T-helper 22 cell (primary cell): ENCODE results near the gene MIB1.
"Not testable (repeated sequence)": the region's sequence is repeated elsewhere in the genome, so short reads cannot be mapped to it uniquely, and the experiment has no call there.

Source experiments
- DNase-seq: peaks from one replicate; pipeline ENCODE4 v3.0.0-alpha.2; 2020; ENCODE audit warnings: low read depth

Gene MIB1

DNA sequence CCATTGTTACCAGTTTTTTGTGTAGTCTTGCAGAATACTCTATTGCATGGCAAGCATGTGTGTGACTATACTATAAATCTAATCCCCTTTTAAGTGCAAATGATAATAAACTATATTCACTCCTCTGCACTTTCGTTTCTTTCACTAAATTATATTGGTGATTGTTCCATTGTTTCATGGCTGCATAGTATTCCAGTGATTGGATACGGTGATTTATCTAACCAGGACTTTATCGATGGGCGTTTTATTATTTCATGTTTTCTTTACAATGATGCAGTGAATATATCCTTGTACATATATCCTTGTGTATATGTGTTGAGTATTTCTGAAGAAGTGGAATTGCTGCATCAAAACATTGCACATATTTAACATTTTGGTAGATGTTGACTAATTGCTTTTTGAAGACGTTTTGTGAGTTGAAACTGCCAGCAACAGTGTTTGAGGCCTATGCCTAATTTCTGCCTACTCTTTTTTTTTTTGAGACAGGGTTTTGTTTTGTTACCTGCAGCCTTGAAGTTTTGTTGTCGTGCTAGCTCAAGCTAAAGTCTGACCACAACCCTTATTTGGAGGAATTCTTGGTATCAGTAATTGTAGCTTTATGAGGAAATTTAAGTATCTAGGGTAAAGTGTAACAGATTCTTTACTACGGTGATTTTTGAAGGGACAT, 2.7 kb downstream of the MIB1 start:
- no peak for DNase-seq

DNA sequence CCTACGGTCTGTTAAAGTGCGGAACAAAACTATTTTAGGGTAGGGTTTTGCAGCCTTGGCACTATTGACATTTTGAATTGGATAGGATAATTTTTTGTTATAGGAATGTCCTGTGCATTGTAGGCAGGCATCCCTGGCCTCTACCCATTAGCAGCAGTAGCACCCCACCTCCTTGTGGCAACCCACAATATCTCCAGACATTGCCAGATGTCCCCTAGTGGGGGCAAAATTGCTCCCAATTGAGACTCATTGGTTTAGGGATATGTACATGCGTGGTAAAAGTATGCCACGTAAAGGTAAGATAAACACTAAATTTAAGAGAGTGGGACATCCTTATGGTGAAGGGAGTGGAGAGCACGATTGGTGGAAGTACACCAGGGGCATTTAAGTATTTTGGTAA, 4.6 kb downstream of the MIB1 start:
- DNase-seq: no peak

DNA sequence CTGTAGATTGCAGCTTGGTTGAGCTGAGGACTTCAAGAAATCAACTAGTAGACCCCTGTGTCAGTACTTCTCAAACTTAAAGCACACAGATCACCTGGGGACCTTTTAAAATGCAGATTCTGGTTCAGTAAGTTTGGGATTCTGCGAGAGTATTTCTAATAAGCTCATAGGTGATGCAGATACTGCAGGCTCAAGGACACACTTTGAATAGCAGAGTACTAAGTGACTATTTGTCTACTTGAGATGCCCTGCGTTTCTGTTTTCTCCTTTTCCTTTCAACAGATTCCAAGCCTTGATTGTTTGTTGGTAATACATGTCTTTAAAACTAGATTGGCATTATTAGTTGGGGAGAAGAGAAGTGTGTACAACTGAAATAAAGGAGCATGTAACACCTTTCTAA, 6.7 kb downstream of the MIB1 start:
- no peak for DNase-seq

DNA sequence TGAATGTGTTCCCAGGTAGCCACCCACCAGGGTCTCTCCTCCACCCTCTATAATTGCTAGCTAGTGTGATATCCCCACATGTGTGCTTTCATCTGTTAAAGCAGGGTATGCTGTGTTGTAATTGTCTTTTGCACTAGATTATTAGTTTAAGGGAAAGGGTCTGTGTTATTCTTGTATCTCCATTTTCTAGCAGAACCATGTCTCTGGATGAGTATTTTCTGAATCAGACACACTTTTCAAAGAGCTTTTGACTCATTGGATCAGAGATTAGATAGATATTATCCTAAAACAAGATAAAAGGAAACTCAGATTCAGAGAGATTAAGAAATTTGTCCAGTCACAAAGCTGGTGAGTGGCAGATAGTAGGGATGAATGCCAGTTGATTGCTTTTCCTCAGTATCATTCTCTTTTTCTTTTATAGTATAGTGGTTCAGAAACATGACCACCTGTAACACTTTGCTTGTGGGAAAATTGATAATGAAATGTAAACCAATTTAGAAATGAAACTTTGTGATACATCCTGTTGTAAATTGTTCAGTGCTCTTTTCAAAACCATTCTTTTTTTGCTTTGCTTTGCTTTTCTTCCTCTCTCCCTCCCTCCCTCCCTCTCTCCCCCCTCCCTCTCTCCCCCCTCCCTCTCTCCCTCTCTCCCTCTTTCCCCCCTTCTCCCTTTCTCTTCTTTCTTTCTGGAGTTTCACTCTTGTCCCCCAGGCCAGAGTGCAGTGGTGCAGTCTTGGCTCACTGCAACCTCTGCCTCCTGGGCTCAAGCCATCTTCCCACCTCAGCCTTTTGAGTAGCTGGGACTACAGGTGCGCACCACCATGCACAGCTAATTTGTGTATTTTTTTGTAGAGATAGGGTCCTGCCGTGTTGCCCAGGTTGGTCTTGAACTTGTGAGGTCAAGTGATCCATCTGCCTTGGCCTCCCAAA, 7.4 kb downstream of the MIB1 start:
- no peak for DNase-seq

DNA sequence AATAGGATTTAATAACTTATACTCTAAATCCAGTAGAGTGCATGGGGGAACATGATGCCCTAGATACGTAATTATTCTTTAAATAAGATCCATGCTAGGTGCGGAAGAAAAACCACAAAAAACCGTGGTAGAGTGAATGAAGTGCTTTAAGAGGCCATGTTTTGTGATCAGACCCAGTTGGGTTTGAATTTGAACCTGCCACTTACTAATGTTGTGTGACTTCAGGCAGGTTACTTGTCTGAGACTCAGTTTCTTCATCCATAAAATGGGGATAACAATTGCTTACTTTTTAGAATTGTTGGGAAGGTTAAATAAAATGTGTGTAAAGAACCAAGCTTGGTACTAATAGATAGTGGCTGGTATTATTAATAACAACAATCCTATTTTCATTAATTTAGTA, 17.2 kb downstream of the MIB1 start:
- DNase-seq: no peak

DNA sequence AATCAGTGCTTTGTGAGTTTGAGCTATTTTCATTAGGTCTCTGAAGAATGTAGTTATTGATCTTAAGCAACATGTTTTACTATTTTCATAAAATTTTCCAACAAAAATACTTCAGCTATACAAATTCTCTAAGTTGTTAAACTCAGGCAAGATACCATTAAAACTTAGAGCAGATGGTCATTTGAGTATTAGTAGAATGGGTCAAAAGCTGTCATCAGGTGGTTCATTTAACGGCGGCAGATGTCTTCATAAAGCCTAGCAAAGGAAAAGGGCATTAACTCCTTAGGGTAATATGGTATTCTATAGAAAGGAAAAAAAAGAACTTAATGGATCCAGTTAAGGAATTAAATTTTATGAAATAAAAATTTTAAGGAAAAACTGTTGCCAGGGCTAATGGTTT, 19.2 kb downstream of the MIB1 start:
- DNase-seq: no peak

DNA sequence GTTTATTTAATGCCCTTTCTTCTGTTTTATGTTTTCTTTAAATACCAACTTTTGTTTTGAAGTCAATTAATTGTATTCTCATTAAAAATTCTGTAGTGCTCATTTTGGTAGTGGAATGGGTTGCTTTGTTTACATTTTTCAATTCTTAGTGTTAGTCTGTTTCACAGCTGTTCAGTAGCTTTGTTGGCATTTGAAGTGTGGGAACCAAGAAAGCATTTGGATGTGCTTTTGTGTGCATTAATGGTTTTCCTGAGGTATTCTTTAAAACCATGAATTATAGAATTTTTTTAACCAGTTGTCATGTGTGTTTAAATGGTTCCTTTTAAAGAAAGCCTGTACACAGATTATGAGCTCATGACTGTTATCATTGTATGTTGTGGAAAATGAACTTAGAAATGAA, 19.7 kb downstream of the MIB1 start:
- DNase-seq: no peak

DNA sequence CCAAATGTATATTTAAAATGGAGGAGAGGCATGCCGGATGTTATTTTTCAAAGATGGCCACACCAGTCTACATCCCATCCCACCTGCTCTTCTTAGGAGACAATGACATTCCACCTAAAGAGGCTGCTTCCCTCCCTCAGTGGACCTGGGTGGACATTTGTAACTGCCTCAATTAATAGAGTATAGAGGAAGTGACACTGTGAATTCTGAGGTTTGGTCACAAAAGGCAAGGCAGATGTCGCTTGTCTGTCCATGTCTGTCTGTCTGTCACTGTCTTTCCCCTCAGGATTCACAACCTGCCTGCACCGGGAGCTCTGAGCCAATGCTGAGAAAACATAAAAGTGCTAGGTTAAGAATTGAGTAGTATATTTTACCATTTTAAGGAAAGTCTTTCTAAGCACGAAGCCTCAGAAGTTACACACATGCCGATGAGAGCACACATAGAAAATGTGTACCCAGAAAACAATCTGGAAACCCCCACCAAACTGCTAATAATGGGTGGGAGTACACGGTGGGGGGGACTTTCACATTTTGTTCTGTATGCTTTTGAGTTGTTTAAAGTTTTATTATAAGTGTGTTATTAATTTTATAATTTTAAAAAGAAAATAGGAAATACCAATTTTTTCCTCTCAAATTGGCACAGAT, 21.0 kb downstream of the MIB1 start:
- no peak for DNase-seq

DNA sequence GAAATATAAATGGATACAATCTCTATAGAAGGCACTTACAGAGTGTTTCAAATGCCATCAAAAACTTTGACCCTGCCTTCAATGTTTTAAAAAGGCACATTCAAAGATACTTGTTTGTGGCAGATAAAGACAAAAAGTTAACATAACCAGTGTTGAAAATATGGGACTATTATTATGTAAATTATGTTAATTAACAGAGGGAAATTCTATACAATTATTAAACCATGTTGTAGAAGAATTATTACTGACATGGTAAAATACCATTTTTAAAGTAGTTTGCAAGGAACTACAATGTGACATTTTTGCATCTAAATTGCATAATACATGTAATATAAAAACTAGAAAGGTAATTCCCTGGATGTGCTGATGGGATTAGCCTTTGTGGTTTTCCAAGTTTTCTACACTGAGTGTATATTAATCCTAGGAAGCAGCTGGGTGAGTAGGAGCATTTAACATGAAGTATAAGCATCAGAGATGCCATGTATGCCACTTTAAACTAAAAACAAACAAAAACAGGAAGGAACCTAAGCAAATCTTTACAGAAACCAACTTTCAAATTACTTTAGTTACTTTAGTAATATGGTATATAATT, 21.7 kb downstream of the MIB1 start:
- no peak for DNase-seq

DNA sequence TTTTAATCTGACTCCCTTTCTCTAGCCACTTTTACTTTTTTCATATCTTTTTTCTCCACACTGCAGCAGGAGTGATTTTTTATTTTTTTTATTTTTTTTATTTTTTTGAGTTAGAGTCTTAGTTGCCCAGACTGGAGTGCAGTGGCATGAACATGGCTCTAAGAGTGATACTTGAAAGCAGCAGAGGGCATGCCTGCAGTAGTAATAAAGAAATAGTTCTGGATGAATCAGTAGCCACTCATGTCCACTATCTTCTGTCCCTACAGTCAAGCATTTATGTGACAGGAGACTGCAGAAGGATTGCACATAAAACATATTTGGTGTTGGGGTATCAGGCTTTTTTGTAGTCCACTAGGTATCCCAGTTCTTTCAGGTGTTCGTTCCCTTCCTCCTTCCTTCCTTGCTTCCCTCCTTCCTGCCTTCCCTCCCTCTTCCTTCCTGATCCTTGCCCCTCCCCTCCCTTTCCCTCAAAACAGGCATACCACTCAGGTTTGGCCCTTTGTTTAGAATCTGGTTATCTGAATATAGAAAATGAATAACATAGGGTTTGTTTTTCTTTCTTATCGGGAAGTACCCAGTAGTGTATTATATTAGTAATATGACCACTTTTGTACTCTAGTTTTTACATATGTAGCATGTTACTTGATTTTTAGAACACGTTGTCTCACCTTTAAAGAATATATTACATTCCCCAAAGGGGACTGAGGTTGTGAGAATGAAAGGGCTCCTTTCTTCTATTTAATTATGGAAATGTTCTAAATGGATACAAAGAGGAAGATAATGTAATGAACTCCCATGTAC, 23.5 kb downstream of the MIB1 start:
- DNase-seq: no peak

DNA sequence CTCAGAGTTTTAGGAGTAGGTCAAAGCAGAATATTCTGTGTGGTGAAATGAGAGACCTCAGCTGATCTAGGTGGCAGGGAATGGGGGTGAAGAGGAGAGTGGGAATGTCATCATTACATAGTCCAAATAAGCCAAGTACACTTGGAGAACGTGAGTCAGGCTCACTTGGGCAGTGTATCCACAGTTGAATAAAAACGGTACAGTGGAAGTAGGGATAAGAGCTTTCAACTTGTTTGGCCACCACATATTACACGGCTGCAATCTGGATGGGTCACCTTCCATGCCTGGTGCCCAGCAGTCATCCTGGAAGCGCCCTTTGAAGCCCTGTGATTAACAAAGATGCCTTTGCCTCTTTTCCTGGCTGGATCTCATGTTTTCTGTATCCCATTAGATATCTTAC, 28.6 kb downstream of the MIB1 start:
- no peak for DNase-seq

DNA sequence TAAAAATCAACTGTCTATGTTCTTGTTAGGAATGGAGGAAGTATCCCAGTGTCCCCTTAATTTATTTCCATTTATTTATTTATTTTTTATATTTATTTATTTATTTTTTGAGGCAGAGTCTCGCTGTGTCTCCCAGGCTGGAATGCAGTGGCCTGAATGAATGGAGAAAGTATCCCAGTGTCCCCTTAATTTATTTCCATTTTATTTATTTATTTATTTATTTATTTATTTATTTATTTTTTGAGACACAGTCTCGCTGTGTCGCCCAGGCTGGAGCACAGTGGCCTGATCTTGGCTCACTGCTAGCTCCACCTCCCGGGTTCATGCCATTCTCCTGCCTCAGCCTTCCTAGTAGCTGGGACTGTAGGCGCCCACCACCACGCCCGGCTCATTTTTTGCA, 34.1 kb downstream of the MIB1 start:
- no peak for DNase-seq

DNA sequence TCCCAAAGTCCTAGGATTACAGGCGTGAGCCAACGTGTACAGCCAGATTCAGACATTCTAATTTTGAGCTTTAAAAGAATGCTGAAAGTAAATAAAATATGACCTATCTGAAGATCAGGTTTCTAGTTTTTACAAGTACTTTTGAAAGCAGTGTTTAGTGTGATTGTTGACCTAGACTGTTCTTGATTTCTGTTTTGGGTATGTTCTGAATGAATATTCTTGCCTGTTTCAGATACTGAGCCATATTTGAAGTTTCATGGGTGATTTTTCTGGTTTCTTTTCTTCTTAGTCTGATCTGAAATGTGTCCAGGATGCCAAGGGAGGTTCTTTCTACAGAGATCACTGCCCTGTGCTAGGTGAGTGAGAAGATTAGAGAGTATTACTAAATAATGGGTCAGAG, 37.2 kb downstream of the MIB1 start:
- DNase-seq: no peak

DNA sequence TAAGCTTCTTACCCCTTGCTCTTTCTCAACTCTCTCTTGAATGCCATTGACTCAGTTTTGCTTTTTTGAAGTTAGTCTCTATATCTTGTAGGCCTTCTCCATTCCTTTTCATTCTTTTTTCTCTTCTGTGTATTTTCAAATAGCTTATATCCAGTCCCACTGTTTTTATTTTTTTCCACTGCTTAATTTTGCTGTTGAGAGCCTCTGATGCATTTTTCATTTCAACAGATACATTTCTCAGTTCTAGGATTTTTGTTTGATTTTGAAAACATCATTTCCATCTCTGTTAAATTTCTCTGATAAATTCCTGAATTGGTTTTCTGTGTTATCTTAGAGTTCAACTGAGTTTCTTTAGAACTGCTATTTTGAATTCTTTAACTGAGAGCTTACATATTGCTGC, 45.9 kb downstream of the MIB1 start:
- no peak for DNase-seq

DNA sequence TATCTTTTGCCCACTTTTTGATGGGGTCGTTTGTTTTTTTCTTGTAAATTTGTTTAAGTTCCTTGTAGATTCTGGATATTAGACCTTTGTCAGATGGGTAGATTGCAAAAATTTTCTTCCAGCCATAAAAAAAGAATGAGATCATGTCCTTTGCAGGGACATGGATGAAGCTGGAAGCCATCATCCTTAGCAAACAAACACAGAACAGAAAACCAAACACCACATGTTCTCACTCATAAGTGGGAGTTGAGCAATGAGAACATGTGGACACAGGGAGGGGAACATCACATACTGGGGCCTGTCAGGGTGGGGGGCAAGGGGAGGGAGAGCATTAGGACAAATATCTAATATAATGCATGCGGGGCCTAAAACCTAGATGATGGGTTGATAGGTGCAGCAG, 55.5 kb downstream of the MIB1 start:
- not testable (repeated sequence) for DNase-seq

DNA sequence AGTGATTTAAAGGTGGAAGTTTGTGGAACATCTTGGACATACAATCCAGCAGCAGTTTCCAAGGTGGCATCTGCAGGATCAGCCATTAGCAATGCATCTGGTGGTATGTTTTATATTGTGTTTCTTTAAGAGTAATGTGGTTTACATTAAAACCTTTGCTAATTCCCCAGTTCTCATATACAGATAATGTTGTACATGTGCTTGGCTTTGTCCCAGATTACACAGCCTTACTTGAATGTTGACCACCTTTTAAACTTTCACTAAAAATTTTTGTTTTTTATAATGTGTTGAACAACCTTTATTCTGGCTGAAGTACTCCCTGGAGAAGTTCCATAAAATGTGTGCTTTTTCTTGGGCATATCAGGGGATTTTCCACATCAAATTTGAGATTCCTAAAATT, 57.5 kb downstream of the MIB1 start:
- DNase-seq: no peak

DNA sequence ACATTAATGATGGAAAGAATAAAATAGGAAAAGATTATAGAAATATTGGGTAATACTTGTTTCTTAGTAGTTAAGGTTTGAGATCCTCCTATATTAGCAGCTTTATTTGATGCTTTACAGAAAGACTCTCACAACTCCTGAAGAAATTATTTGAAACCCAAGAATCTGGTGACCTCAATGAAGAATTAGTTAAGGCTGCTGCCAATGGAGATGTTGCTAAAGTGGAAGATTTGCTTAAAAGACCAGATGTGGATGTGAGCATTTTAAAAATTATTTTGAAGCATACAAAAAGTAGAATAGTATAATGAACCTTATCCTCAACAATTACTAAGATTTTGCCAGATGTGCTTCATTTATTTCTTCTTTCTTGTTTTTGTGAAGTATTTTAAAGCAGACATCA, 59.1 kb downstream of the MIB1 start:
- DNase-seq: no peak

DNA sequence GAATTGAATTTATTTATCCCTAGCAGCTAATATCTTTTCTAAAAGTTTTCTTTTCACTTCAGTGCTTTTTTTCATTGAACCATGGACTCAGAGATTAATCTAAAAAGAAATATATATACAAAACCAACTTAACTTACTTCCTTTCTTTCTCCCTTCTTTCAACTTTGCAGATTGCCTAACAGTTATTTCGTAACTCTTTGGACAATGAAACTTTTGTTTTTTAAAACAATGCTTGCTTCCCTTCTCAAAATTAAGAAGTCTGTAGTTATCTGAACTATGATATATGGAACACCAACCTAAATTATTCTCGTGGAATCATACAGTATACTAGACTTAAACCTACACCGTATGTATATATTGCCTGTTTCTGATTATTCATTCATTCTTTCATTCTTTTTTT, 62.9 kb downstream of the MIB1 start:
- no peak for DNase-seq

DNA sequence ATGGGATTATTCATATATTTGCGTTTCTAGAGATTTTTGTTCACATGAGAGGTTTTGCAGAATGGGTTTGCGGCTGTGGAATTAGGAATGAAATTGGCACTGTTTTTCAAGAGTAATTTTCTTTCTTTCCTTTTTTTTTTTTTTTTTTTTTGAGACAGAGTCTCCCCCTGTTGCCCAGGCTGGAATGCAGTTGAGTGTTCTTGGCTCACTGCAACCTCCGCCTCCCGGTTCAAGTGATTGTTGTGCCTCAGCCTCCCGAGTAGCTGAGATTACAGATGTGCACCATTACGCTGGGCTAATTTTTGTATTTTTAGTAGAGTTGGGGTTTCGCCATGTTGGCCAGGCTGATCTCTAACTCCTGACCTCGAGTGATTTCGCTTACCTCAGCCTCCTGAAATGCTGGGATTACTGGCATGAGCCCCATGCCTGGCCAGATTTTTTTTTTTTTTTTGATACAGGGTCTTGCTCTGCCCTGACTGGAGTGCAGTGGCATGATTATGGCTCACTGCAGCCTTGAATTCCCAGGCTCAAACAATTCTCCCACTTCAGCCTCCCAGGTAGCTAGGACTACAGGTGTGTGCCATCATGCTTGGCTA, 65.3 kb downstream of the MIB1 start:
- DNase-seq: no peak

DNA sequence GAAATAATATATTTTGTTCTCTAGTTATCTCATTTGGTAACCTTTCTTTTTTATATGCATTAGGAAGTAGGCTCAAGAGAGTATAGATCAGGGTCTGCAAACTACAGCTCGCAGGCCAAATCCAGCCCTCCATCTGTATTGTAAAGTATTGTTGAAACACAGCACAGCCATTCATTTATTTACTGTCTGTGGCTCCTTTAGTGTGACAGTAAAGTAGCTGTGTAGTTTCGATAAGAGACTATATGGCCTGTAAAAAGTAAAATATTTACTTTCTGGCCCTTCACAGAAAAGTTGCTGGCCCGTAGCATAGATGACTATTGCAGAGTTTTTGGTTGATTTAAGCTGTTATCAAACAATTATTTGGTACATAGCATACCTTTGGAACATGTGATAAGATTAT, 67.6 kb downstream of the MIB1 start:
- no peak for DNase-seq

DNA sequence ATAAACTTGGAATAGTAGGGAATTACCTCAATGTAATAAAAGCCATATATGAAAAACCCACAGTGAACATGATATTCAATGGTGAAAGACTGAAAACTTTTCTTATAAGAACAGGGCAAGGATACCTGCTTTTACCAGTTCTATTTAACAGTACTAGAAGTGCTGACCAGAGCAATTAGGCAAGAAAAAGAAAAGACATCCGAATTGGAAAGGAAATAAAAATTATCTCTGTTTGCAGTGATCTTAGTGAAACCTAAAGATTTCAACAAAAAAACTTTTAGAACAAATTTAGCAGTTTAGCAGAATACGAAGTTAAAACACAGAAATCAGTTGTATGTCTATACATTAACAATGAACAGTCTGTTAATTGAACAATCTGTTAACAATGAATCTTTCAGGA, 69.1 kb downstream of the MIB1 start:
- no peak for DNase-seq

DNA sequence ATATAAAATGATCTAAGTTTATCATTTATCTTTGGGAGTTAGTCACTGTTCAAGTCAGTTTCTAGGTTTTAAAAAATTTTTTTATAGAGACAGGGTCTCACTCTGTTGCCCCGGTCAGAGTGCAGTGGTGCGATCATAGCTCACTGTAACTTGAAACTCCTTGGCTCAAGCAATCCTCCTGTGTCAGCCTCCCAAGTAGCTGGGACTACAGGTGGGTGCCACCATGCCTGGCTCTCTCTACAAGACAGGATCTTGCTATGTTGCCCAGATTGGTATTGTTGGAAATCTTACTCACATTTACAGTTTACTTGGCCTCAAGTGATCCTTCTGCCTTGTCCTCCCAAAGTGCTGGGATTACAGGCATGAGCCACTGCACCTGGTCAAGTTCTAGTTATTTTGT, 74.5 kb downstream of the MIB1 start:
- no peak for DNase-seq
